ENCODE results near the gene COL11A2. TPM values are rescaled to one million over a fixed set of nuclear protein-coding genes. Genes with fewer than 3 reads are reported as not detected.

The COL11A2 gene
- total and polyA plus RNA-seq, 2 of the 13 experiments (the other 11 are each of a cell fraction or from before 2014, with no cell fraction given): 0.55 TPM

DNA sequence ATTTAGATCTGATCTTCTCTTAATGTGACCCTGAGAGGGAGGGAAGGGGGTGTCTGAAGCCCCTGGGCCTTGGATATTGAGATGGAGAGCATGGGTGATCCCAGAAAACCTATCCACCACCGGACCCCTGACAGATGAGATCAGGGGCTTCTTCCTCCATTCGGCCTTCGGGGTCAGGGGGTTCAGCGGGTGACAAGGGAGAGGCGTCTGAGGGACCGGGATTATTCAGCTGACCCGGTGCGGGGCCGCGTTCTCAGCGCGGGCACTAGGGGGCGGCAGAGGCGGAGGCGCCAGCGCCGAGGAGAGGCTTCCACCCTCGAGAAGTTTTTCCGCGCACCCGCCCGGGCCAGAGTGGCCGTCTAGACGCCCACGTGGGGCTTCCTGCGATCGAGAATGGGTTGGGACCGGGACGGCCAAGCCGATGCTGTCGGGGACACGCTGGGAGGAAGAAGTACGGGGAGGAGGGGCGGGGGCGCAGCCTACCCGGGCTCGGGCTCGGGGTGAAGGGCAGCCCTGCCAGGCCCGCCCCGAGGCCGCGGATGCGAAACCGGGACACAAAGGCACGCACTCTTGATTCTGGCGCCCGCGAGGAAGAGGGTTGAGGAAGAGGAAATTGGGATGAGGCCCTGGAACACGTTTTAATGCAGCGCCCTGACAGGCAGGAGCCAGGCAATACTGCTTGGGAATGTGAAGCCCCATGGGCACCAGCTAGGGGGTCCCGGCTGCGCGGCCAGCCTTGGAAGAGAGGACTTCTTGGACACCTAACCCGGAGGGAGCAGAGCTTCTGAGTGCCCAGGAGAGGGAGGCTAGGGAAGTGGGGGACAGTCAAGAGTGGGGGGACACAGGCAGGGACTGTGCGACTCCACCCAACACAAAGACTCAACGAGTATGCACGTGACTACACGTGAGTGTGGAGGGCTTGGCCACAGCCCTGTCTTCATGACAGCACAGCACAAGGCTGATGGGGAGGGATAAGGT lies 30.6 kb downstream of the COL11A2 start (continued):
- TF ChIP-seq, protein P1, sequence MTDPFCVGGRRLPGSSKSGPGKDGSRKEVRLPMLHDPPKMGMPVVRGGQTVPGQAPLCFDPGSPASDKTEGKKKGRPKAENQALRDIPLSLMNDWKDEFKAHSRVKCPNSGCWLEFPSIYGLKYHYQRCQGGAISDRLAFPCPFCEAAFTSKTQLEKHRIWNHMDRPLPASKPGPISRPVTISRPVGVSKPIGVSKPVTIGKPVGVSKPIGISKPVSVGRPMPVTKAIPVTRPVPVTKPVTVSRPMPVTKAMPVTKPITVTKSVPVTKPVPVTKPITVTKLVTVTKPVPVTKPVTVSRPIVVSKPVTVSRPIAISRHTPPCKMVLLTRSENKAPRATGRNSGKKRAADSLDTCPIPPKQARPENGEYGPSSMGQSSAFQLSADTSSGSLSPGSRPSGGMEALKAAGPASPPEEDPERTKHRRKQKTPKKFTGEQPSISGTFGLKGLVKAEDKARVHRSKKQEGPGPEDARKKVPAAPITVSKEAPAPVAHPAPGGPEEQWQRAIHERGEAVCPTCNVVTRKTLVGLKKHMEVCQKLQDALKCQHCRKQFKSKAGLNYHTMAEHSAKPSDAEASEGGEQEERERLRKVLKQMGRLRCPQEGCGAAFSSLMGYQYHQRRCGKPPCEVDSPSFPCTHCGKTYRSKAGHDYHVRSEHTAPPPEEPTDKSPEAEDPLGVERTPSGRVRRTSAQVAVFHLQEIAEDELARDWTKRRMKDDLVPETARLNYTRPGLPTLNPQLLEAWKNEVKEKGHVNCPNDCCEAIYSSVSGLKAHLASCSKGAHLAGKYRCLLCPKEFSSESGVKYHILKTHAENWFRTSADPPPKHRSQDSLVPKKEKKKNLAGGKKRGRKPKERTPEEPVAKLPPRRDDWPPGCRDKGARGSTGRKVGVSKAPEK (CRISPR knock-in tag; IDR thresholded peaks at IDR 0.05; ENCODE audit: borderline replicate concordance): peak; percentile 79; the same call in 1 of the 2 replicates
- TF ChIP-seq, protein P2, sequence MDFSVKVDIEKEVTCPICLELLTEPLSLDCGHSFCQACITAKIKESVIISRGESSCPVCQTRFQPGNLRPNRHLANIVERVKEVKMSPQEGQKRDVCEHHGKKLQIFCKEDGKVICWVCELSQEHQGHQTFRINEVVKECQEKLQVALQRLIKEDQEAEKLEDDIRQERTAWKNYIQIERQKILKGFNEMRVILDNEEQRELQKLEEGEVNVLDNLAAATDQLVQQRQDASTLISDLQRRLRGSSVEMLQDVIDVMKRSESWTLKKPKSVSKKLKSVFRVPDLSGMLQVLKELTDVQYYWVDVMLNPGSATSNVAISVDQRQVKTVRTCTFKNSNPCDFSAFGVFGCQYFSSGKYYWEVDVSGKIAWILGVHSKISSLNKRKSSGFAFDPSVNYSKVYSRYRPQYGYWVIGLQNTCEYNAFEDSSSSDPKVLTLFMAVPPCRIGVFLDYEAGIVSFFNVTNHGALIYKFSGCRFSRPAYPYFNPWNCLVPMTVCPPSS (IDR thresholded peaks at IDR 0.05): no peak
- TF ChIP-seq ZNF501 (CRISPR knock-in tag; IDR thresholded peaks at IDR 0.05): no peak
- no peak for TF ChIP-seq ZMYM2 (CRISPR knock-in tag; IDR thresholded peaks at IDR 0.05)
- TF ChIP-seq, protein P3, sequence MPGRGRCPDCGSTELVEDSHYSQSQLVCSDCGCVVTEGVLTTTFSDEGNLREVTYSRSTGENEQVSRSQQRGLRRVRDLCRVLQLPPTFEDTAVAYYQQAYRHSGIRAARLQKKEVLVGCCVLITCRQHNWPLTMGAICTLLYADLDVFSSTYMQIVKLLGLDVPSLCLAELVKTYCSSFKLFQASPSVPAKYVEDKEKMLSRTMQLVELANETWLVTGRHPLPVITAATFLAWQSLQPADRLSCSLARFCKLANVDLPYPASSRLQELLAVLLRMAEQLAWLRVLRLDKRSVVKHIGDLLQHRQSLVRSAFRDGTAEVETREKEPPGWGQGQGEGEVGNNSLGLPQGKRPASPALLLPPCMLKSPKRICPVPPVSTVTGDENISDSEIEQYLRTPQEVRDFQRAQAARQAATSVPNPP (CRISPR knock-in tag; IDR thresholded peaks at IDR 0.05): no peak
- TF ChIP-seq, protein P4, sequence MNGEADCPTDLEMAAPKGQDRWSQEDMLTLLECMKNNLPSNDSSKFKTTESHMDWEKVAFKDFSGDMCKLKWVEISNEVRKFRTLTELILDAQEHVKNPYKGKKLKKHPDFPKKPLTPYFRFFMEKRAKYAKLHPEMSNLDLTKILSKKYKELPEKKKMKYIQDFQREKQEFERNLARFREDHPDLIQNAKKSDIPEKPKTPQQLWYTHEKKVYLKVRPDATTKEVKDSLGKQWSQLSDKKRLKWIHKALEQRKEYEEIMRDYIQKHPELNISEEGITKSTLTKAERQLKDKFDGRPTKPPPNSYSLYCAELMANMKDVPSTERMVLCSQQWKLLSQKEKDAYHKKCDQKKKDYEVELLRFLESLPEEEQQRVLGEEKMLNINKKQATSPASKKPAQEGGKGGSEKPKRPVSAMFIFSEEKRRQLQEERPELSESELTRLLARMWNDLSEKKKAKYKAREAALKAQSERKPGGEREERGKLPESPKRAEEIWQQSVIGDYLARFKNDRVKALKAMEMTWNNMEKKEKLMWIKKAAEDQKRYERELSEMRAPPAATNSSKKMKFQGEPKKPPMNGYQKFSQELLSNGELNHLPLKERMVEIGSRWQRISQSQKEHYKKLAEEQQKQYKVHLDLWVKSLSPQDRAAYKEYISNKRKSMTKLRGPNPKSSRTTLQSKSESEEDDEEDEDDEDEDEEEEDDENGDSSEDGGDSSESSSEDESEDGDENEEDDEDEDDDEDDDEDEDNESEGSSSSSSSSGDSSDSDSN (CRISPR knock-in tag; IDR thresholded peaks at IDR 0.05): peak; percentile 76
- no peak for TF ChIP-seq ZKSCAN5 (CRISPR knock-in tag; IDR thresholded peaks at IDR 0.05)
- no peak for TF ChIP-seq FOXK1 (CRISPR knock-in tag; IDR thresholded peaks at IDR 0.05; ENCODE audit: borderline replicate concordance, low read depth)
- TF ChIP-seq ZNF746 (CRISPR knock-in tag; IDR thresholded peaks at IDR 0.05): no peak
- no peak for TF ChIP-seq ZBTB8A (CRISPR knock-in tag; IDR thresholded peaks at IDR 0.05; ENCODE audit: borderline replicate concordance, low read depth)
- TF ChIP-seq HNRNPUL1 (IDR thresholded peaks at IDR 0.05; ENCODE audit: low read depth, low read length): no peak
- no peak for TF ChIP-seq HOXD1 (CRISPR knock-in tag; IDR thresholded peaks at IDR 0.05)
- no peak for TF ChIP-seq ZNF737 (CRISPR knock-in tag; IDR thresholded peaks at IDR 0.05; ENCODE audit: borderline replicate concordance)
- TF ChIP-seq MZF1 (CRISPR knock-in tag; IDR thresholded peaks at IDR 0.05; ENCODE audit: borderline replicate concordance): no peak
- no peak for TF ChIP-seq RARG (CRISPR knock-in tag; IDR thresholded peaks at IDR 0.05; ENCODE audit: low read depth)
- no peak for TF ChIP-seq MYNN (CRISPR knock-in tag; IDR thresholded peaks at IDR 0.05; ENCODE audit: low read depth)
- TF ChIP-seq, protein P5, sequence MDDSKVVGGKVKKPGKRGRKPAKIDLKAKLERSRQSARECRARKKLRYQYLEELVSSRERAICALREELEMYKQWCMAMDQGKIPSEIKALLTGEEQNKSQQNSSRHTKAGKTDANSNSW (CRISPR knock-in tag; IDR thresholded peaks at IDR 0.05; ENCODE audit: borderline replicate concordance): no peak
